GM18873 (cell line): ENCODE data around the gene ENTPD6.

Source experiments
- ATAC-seq: cut with Tn5 transposase; IDR thresholded peaks from one replicate; pipeline ENCODE4 v1.9.1; 2021; ENCODE audit warnings: mild to moderate bottlenecking, moderate library complexity, moderate number of reproducible peaks; ENCODE audit not compliant: unreplicated experiment, low FRiP score

Gene ENTPD6

GRCh38 chr20:25207149-25207959 lies 11.8 kb downstream of the ENTPD6 start:
- no peak for ATAC-seq

DNA sequence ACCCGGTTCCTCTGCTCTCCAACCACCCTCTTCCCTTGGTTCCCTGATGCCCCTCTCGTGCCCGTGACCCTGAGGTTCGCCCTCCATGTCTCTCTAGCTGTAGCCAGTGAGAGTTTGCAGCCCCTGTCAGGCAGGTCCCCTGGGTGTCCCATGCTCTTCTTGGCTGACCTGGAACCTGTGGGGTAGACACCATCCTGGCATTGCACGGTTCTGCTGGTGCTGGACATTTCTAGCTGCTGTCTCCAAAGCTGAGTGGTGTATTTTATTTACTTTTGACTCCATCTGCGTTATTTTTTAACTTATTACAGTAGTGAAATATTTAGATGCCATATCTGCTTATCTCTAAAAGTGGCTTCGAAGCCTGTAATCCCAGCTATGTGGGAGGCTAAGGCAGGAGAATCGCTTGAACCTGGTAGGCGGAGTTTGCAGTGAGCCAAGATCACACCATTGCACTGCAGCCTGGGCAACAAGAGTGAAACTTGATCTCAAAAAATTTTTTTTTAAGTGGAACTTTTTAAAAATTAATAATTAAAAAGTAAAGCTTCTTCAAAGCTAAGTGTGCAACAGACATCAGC lies 12.5 kb downstream of the ENTPD6 start:
- ATAC-seq, result no peak

DNA sequence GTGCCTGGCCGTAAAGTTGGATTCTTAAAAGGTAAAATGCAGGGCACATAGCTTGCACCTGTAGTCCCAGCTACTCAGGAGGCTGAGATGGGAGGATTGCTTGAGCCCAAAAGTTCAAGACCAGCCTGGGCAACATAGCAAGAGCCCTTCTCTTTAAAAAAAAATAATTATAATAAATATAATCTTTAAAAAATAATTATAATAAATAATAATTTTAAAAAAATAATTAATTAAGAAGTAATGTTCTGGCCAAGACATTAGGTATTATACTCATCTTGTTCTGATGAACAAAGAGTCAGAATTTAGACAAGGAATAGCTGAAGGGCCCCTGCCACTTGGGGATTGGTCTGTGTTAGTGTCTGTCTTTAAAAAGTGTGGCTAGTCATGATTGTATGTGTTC lies 13.9 kb downstream of the ENTPD6 start:
- no peak for ATAC-seq

- no peak for ATAC-seq
These were observed 14.4 kb downstream of the ENTPD6 start for GRCh38 chr20:25209911-25210310.

- ATAC-seq, result no peak
These were observed 15.8 kb downstream of the ENTPD6 start for GRCh38 chr20:25211273-25211672.

GRCh38 chr20:25212242-25212641 lies 16.7 kb downstream of the ENTPD6 start:
- ATAC-seq, result no peak

DNA sequence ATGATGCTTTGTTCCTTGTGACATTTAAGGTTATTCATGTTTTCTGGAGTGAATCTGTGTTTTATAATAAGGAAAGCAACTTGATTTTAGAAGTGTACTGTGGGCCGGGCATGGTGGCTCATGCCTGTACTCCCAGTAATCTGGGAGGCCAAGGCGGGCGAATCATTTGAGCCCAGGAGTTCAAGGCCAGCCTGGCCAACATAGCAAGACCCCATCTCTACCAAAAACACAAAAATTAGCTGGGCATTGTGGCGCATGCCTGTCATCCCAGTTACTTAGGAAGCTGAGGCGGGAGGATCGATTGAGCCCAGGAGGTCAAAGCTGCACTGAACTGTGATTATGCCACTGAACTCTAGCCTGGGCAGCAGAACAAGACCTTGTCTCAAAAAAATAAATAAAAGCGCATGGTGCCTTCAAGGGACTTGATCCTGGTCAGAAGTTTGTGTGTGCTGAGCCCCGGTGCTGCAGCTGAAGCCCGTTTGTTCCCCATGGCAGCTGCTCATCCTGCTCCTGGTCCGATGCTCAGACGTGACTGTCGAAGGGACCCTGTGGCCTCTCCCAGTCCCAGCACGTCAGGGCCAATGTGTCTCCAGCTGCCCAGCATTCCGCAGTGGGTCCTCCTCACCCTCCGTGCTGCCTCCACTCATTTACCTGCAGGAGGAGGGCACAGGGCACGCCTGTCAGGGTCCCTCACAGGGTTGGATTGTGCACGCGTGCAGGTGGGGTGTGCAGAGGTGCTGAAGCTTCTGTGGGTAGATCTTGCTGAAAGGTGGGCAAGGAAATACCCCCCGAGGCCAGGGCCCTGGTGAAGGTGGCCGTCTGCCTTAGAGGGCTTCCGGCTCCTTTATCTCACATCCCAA lies 18.3 kb downstream of the ENTPD6 start:
- ATAC-seq, result no peak

GRCh38 chr20:25214426-25214790 lies 18.9 kb downstream of the ENTPD6 start:
- ATAC-seq, result no peak

GRCh38 chr20:25214819-25215218 lies 19.3 kb downstream of the ENTPD6 start:
- ATAC-seq, result no peak

GRCh38 chr20:25215521-25215920 lies 20.0 kb downstream of the ENTPD6 start:
- ATAC-seq, result no peak

DNA sequence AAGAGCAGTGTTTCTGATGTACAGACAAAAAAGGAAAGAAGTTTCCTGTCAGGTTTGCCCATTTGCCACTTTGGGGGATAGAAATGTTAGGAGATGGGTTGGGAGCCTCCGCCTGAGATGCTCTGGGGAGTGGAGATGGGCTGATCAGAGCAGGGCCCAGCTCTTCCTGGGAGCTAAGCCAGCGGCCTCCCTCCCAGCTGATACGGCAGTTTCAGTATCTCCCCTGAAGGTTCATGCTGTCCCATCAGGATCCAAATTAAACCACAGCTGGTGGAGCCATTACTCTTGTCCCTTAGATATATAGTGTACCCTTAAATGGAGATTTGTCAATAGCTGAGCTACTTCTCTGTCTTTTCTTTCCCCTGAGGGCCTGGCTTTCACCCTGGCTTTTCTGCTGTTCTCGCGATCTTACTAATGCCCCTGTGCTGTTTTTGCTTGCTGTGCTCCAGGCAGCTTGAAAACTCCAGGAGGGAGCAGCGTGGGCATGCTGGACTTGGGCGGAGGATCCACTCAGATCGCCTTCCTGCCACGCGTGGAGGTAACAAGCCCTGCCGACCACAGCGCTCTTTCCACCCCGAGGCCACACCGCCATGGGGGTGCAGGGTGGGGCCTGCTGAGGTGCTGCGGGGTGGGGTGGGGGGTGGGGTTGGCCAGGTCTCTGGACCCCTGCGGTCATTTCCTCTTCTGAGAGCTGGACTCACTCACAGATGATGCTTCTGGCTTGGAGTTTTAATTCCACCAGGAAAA lies 20.9 kb downstream of the ENTPD6 start:
- no peak for ATAC-seq

DNA sequence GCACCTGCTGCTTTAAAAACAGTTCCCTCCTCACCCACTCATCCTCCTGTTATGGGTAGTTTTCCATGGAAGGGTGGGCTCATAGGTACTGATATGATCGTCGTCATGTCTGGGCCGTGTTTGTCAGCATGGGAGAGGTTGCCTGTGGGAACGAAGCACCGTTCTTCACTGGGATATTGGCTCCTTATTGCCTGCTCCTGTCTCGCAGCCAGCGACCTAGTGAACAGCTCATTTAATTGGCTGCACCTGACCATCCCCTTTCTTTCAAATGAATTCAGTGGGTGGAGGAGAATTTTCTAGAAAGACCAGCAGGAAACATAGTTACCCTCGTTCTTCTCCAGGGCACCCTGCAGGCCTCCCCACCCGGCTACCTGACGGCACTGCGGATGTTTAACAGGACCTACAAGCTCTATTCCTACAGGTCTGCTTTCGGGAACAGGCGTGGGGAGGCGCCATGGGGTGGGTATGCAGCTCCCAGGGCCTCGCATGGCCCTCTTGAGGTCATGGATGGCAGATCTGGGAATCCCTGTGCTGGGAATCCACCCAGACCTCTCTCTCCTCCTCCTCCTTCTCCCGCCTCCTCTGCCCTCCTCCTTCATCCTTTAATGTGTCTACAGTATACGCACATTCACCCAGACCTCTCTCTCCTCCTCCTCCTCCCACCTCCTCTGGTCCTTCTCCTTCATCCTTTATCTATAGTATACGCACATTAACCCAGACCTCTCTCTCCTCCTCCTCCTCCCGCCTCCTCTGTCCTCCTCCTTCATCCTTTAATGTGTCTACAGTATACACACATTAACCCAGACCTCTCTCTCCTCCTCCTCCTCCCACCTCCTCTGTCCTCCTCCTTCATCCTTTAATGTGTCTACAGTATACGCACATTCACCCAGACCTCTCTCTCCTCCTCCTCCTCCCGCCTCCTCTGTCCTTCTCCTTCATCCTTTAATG lies 21.9 kb downstream of the ENTPD6 start:
- no peak for ATAC-seq

- ATAC-seq, result no peak
These were observed 22.6 kb downstream of the ENTPD6 start for GRCh38 chr20:25218109-25218486.

GRCh38 chr20:25218492-25218891 lies 23.0 kb downstream of the ENTPD6 start:
- no peak for ATAC-seq

GRCh38 chr20:25219365-25219764 lies 23.9 kb downstream of the ENTPD6 start:
- no peak for ATAC-seq

DNA sequence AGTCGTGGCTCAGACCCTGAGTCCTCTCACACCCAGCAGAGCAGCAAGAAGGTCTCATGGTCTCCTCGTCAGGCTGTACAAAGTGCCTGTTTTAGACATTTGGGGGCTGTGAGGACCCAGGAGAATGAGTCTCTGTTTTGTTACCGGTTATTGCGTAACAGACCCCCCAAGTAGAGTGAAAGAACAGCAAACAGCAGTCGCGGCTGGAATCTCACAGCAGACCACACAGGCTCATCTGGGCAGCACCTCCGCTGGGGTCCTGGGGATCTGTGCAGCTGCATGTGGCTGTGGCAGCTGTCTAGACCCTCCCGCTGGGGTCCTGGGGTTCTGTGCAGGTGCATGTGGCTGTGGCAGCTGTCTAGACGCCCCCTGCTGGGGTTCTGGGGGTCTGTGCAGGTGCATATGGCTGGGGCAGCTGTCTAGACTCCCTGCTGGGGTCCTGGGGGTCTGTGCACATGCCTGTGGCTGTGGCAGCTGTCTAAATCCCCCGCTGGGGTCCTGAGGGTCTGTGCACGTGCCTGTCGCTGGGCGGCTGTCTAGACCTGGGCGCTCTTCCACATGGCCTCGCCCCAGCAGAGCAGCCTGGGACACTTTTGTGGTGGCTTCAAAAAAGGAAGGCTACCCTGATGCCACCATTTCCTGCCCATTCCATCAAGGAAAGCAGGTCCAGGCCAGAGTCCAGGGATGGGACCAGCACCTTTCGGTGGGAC lies 24.7 kb downstream of the ENTPD6 start:
- ATAC-seq, result no peak

DNA sequence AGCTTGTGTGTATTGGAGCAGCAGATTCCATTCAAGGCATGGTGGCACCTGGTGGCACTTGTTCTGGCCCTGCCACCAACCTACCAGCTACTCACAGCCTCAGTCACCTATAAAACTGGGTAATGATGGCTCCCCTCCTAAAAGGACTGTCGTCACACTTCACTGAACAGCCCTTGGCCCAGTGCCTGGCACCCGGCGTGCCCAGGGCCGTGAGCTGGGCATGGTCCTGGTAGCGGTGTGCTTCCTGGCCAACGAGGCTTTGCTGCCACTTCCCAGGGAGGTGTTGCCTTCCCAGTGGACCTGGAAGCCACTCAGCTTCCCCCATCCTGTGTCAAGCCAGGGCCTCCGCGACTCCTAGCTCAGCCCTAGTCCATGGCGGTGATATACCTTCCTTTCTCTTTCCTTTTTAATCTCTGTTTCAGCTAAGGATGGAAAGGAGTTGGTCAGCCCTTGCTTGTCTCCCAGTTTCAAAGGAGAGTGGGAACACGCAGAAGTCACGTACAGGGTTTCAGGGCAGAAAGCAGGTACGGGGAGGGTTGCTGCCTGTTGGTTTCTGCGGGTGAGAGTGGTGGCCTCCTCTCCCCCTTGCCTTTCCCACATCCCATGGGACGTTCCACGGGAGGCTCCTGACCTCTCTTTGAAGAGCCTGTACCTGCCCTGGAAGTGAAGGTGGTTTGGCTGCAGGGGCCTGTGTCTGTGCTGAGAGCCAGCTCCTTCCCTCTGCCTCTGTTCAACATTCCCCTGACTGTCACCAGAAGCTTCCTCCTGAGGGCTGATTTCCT lies 25.5 kb downstream of the ENTPD6 start:
- ATAC-seq, result no peak
